K562 (cell line): Measurements from ENCODE around the gene NIM1K. TPM values are rescaled to one million over a fixed set of nuclear protein-coding genes. Genes with fewer than 3 reads are reported as not detected.
A peak's percentile ranks its signal among the peaks of the same experiment; 100 is the strongest.

ENCODE experiments used
- ATAC-seq: fragments of 200-7000 bp; cut with Tn5 transposase; 3 replicates; pipeline ENCODE4 v1.9.1; 2020; ENCODE audit warnings: moderate library complexity
- BruUV-seq: library from RNA; stranded (reverse); fragments of 400-500 nt; replicated peaks from 2 replicates; lab custom pipeline; 2021; lab: Mats Ljungman, UMichigan
- CTCF ChIA-PET: fragments of 300-600 bp; formaldehyde crosslinking; extraction: SDS; loops from one replicate; lab custom pipeline; 2021; ENCODE audit warnings: low intra/inter-chr PET ratio; lab: Yijun Ruan, JAX
- POLR2A ChIA-PET: fragments of 300-600, 350-650 bp; sonication (Branson Sonifier 250); formaldehyde crosslinking; extraction: SDS; loops from one replicate; lab custom pipeline; 2021; ENCODE audit warnings: antibody characterized with exemption, inconsistent platforms; lab: Yijun Ruan, JAX
- DNase-seq, 4 experiments: peaks; one replicate each; pipeline versions ENCODE4 v3.0.0 to v3.0.0-alpha.2; 2011 to 2018; ENCODE audit warnings: low spot score in 3 of 4, mixed read lengths in 3 of 4; ENCODE audit errors: extremely low read depth in 1 of 4
- FAIRE-seq: peaks from 2 replicates; lab custom pipeline; 2011; peaks lifted over from hg19 to GRCh38; lab: Jason Lieb, UNC
- H2AFZ ChIP-seq: 2 replicates; pipeline ENCODE4 v1.6.0; 2011; ENCODE audit warnings: low read depth, low read length, control low read depth, inconsistent platforms
- H3K27ac ChIP-seq: fragments of 200-600 bp; 3 replicates; pipeline ENCODE4 v1.8.0; 2011; ENCODE audit warnings: low read depth, mild to moderate bottlenecking, control low read depth, inconsistent platforms, low read length, moderate library complexity, mixed read lengths; ENCODE audit errors: extremely low read depth
- H3K27me3 ChIP-seq, 2 experiments: fragments of 300-600 bp in 1 of 2; 2 replicates in 1 of 2; 3 replicates in 1 of 2; pipeline versions ENCODE4 v1.6.0 to v1.8.0; 2011; ENCODE audit warnings: inconsistent platforms in 2 of 2, low read length in 2 of 2, mild to moderate bottlenecking in 1 of 2, mixed read lengths in 1 of 2, moderate library complexity in 1 of 2; ENCODE audit not compliant: control insufficient read depth in 2 of 2, insufficient read depth in 2 of 2
- H3K36me3 ChIP-seq: fragments of 300-600 bp; 3 replicates; pipeline ENCODE4 v1.8.0; 2011; ENCODE audit warnings: mild to moderate bottlenecking, low read length, inconsistent platforms; ENCODE audit not compliant: control insufficient read depth, insufficient read depth
- H3K4me1 ChIP-seq, 2 experiments: fragments of 200-600 bp in 1 of 2; replicated peaks in 1 of 2; 2 replicates in 1 of 2; 3 replicates in 1 of 2; pipeline versions ENCODE4 v1.5.1 to v1.8.0; 2011; ENCODE audit warnings: inconsistent platforms in 2 of 2, low read length in 2 of 2, mild to moderate bottlenecking in 1 of 2, mixed read lengths in 1 of 2, moderate library complexity in 1 of 2; ENCODE audit not compliant: control insufficient read depth in 2 of 2, insufficient read depth in 2 of 2
- H3K4me2 ChIP-seq: 2 replicates; pipeline ENCODE4 v1.6.1; 2011; ENCODE audit warnings: low read length, control low read depth, inconsistent platforms, mixed read lengths; ENCODE audit not compliant: insufficient read depth
- H3K4me3 ChIP-seq: fragments of 200-600 bp; sonication (generic), shearing (Covaris generic); 2 replicates; pipeline ENCODE4 v1.5.1; 2016; ENCODE audit warnings: control low read depth, inconsistent platforms
- H3K79me2 ChIP-seq: fragments of 200-600 bp; 3 replicates; pipeline ENCODE4 v1.8.0; 2011; ENCODE audit warnings: low read length, inconsistent platforms; ENCODE audit not compliant: control insufficient read depth, insufficient read depth
- H3K9ac ChIP-seq, 2 experiments: 2 replicates each; pipeline versions ENCODE4 v1.6.0 to v1.6.1; 2011; ENCODE audit warnings: low read depth in 2 of 2, low read length in 2 of 2, control low read depth in 1 of 2, inconsistent platforms in 1 of 2, mild to moderate bottlenecking in 1 of 2, mixed read lengths in 1 of 2; ENCODE audit not compliant: insufficient read depth in 1 of 2
- H3K9me1 ChIP-seq: one replicate; pipeline ENCODE4 v1.6.0; 2011; ENCODE audit warnings: inconsistent platforms, mild to moderate bottlenecking, low read length, moderate library complexity; ENCODE audit not compliant: control insufficient read depth, insufficient read depth
- H3K9me3 ChIP-seq: replicated peaks from 2 replicates; pipeline ENCODE4 v1.5.1; 2011; ENCODE audit warnings: low read depth, low read length, inconsistent platforms; ENCODE audit not compliant: control insufficient read depth, insufficient read depth
- H4K20me1 ChIP-seq: replicated peaks from 2 replicates; pipeline ENCODE4 v1.6.1; 2011; ENCODE audit warnings: low read length, inconsistent platforms, mixed read lengths; ENCODE audit not compliant: control insufficient read depth, insufficient read depth
- C11orf30 ChIP-seq: fragments of 450-650 bp; IDR thresholded peaks from 2 replicates; pipeline ENCODE4 v1.6.1; 2016; ENCODE audit warnings: low read depth, mild to moderate bottlenecking
- CBX5 ChIP-seq: IDR thresholded peaks from 2 replicates; pipeline ENCODE4 v1.6.1; 2014; ENCODE audit warnings: low read depth, borderline replicate concordance
- EGR1 ChIP-seq: fragments of 450-650 bp; conservative IDR thresholded peaks from 2 replicates; pipeline ENCODE4 v1.6.1; 2017; ENCODE audit warnings: mild to moderate bottlenecking
- HMG20B ChIP-seq: fragments of 250-450 bp; sonication (Bioruptor Pico); IDR thresholded peaks from 2 replicates; pipeline ENCODE4 v1.5.0; 2021; ENCODE audit warnings: mild to moderate bottlenecking
- NCOA6 ChIP-seq: fragments of 450-650 bp; IDR thresholded peaks from 2 replicates; pipeline ENCODE4 v1.6.1; 2017; ENCODE audit warnings: mild to moderate bottlenecking
- NFRKB ChIP-seq: fragments of 450-650 bp; IDR thresholded peaks from 2 replicates; pipeline ENCODE4 v1.6.1; 2016; ENCODE audit warnings: low read depth
- NR4A1 ChIP-seq, 2 experiments: fragments of 250-450 bp in 1 of 2; fragments of 450-650 bp in 1 of 2; sonication (Bioruptor Pico) in 1 of 2; IDR thresholded peaks; 2 replicates each; pipeline versions ENCODE4 v1.4.0 to v1.6.1; 2016 to 2020; ENCODE audit warnings: mild to moderate bottlenecking in 2 of 2, missing compliant biosample characterization in 1 of 2, missing genetic modification characterization in 1 of 2, moderate library complexity in 1 of 2
- PHF20 ChIP-seq: fragments of 450-650 bp; IDR thresholded peaks from 2 replicates; pipeline ENCODE4 v1.6.1; 2018; ENCODE audit not compliant: partially characterized antibody
- POU5F1 ChIP-seq: fragments of 150-350 bp; IDR thresholded peaks from 2 replicates; pipeline ENCODE4 v1.6.1; 2014; ENCODE audit warnings: borderline replicate concordance, low read length, low read depth, mild to moderate bottlenecking; ENCODE audit not compliant: partially characterized antibody
- PRMT5 ChIP-seq: sonication (generic); formaldehyde crosslinking; IDR thresholded peaks from 2 replicates; pipeline ENCODE4 v1.5.0; 2020; ENCODE audit warnings: missing genetic modification reagents
- RBM15 ChIP-seq: fragments of 200-400 bp; formaldehyde crosslinking; IDR thresholded peaks from 2 replicates; pipeline ENCODE4 v1.6.1; 2018; ENCODE audit warnings: mild to moderate bottlenecking, low read length, moderate library complexity; ENCODE audit not compliant: insufficient read depth
- RBM25 ChIP-seq: fragments of 200-400 bp; formaldehyde crosslinking; IDR thresholded peaks from 2 replicates; pipeline ENCODE4 v1.6.1; 2018; ENCODE audit warnings: low read length, low read depth, moderate library complexity; ENCODE audit not compliant: severe bottlenecking
- RFX5 ChIP-seq: IDR thresholded peaks from 2 replicates; pipeline ENCODE4 v1.6.1; 2011; ENCODE audit warnings: low read depth, mild to moderate bottlenecking, improper control_type of control experiment, low read length
- SREBF1 ChIP-seq: fragments of 150-350 bp; IDR thresholded peaks from 2 replicates; pipeline ENCODE4 v1.6.1; 2014; ENCODE audit warnings: antibody characterized with exemption, low read depth, low read length, borderline replicate concordance
- ZBTB8A ChIP-seq: fragments of 450-650 bp; IDR thresholded peaks from 2 replicates; pipeline ENCODE4 v1.6.1; 2018; ENCODE audit warnings: mild to moderate bottlenecking, moderate library complexity; ENCODE audit not compliant: partially characterized antibody
- ZKSCAN1 ChIP-seq: fragments of 150-350 bp; IDR thresholded peaks from 2 replicates; pipeline ENCODE4 v1.6.1; 2016; ENCODE audit warnings: low read depth, low read length
- ZNF165 ChIP-seq: fragments of 250-450 bp; sonication (Bioruptor Pico); IDR thresholded peaks from 2 replicates; pipeline ENCODE4 v1.4.0; 2020; ENCODE audit warnings: borderline replicate concordance
- ZNF253 ChIP-seq: fragments of 250-450 bp; sonication (Bioruptor Pico); conservative IDR thresholded peaks from 2 replicates; pipeline ENCODE4 v1.6.1; 2021; ENCODE audit warnings: mild to moderate bottlenecking
- ZNF589 ChIP-seq: fragments of 200-800 bp; sonication (Bioruptor generic); IDR thresholded peaks from 2 replicates; pipeline ENCODE4 v1.6.1; 2016; ENCODE audit warnings: low read depth, missing genetic modification characterization, missing compliant biosample characterization
- WGBS: fragments of 100-300 bp; shearing (Covaris generic); methylation state at CpG from one replicate; pipeline ENCODE4 v1.1.6; 2016; ENCODE audit warnings: low coverage, mixed read lengths; ENCODE audit not compliant: insufficient coverage; ENCODE audit errors: missing lambda C conversion rate; 5-methylcytosine and 5-hydroxymethylcytosine counted together
- in situ Hi-C: fragments of 300-500 bp; cut with MboI; formaldehyde crosslinking; loops from 4 replicates; pipeline ENCODE4 v1.15.0; 2018; ENCODE audit warnings: inconsistent platforms, mixed read lengths
- intact Hi-C: fragments of 100-400 bp; cut with micrococcal nuclease; formaldehyde crosslinking; loops from 2 replicates; pipeline ENCODE4 v1.14.2; 2022
- polyA plus RNA-seq, 8 experiments: library from polyadenylated mRNA; depleted of rRNA in 4 of 8; stranded (reverse) in 5 of 8; unstranded in 3 of 8; fragments of >200 nt; fragmentation: Nextera tagmentation in 2 of 8; fragmentation: Illumina TruSeq in 1 of 8; extraction: Ambion mirVana in 2 of 8; extraction: Trizol in 1 of 8; gene quantifications; 2 replicates each; pipeline versions ENCODE4 v1.2.1 to v1.2.3, GENCODE V29; 2011 to 2014; ENCODE audit warnings: inconsistent platforms in 1 of 8, missing spikeins in 1 of 8
- total RNA-seq, 7 experiments: library from RNA; depleted of rRNA in 6 of 7; stranded (reverse); fragments of >200 nt in 6 of 7; fragmentation: Illumina TruSeq in 2 of 7; extraction: Trizol in 2 of 7; gene quantifications; 2 replicates each; pipeline versions ENCODE4 v1.2.1 to v1.2.3, GENCODE V29; 2011 to 2021; ENCODE audit warnings: low replicate concordance in 1 of 7
- TF ChIP-seq, protein P1 (sequence below): fragments of 450-650 bp; formaldehyde crosslinking; IDR thresholded peaks from 2 replicates; pipeline ENCODE4 v1.4.0; 2022; ENCODE audit warnings: missing genetic modification characterization

The NIM1K gene
- total and polyA plus RNA-seq, 9 of the 15 experiments (the other 6 are each of a cell fraction or from before 2014, with no cell fraction given) = 0.03 to 0.34 (median 0.08) TPM; not detected in 3

DNA sequence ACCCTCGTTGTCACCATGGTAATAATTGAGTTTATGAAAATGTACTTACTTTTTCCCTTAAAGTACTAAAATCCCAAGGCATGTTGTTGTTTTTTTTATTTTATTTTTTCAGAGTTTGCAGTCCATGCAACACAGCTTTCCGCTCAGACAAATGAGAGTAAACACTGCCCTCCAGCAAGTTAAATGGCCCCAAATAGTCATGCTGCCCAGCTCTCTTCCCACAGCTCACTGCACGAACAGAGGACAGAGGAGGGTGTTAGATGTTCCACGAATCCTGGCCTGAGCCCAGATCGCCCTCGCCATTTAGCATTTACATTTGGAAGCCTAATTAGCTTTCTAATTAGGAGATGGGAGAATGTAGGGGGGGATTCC, 1.9 kb downstream of the NIM1K start:
- no TSS peak for BruUV-seq
- Histone ChIP-seq H3K9me1 (no peaks in the 10 kb centered on the region), H3K4me1 (peaks cover 12 to 13% of the 10 kb centered on the region in 2 experiments; a peak in 3 of 5 replicates), H3K9ac (peak overlapping the region in 1 of 2 experiments; percentile 11; a peak in 1 of 4 replicates), H3K4me2 (peak overlapping the region; percentile 23; the same call in 1 of the 2 replicates), H3K4me3 (no peak overlapping the region), H3K79me2 (no peaks in the 10 kb centered on the region), H3K36me3 (no peaks in the 10 kb centered on the region), H3K27ac (no peak overlapping the region), H2AFZ (peak overlapping the region; percentile 54), H4K20me1 (no peaks in the 10 kb centered on the region), H3K27me3 (no peaks in the 10 kb centered on the region), H3K9me3 (no peaks in the 10 kb centered on the region)
- DNase-seq = no peak
- CTCF ChIA-PET = no interaction called here
- in situ Hi-C loops (no loop called here), intact Hi-C loops (no loop called here)
- FAIRE-seq = no peak
- 28% methylated on average over 6 of the region's 6 CpGs for WGBS
- POLR2A ChIA-PET = interaction anchor here (1.2 to 2.1 kb wide), 3 partner anchors 19 to 290 kb away, joined by 3 to 6 read pairs (median 4); partner anchors contain the start of gene TMEM267
- ATAC-seq = peak; percentile 39
- no peak for TF ChIP-seq NR4A1 (CRISPR knock-in tag; IDR thresholded peaks at IDR 0.05)
- TF ChIP-seq NR4A1 (tag; IDR thresholded peaks at IDR 0.05) = no peak
- TF ChIP-seq RBM15 = no peak
- no peak for TF ChIP-seq ZNF165 (CRISPR knock-in tag)
- TF ChIP-seq POU5F1 = no peak
- TF ChIP-seq HMG20B = no peak
- TF ChIP-seq NFRKB = no peak
- no peak for TF ChIP-seq ZKSCAN1
- TF ChIP-seq RBM25 = no peak
- TF ChIP-seq SREBF1 = no peak
- no peak for TF ChIP-seq PRMT5 (CRISPR knock-in tag)
- TF ChIP-seq NCOA6 = no peak
- TF ChIP-seq EGR1 = no peak
- TF ChIP-seq C11orf30 = no peak
- no peak for TF ChIP-seq CBX5
- TF ChIP-seq PHF20 = no peak
- TF ChIP-seq ZNF253 (CRISPR knock-in tag) = no peak
- TF ChIP-seq, protein P1, sequence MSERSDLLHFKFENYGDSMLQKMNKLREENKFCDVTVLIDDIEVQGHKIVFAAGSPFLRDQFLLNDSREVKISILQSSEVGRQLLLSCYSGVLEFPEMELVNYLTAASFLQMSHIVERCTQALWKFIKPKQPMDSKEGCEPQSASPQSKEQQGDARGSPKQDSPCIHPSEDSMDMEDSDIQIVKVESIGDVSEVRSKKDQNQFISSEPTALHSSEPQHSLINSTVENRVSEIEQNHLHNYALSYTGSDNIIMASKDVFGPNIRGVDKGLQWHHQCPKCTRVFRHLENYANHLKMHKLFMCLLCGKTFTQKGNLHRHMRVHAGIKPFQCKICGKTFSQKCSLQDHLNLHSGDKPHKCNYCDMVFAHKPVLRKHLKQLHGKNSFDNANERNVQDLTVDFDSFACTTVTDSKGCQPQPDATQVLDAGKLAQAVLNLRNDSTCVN = no peak
- TF ChIP-seq ZBTB8A = no peak
- TF ChIP-seq RFX5 = no peak
- TF ChIP-seq ZNF589 (CRISPR knock-in tag) = no peak
